NCI-H1105 (cell line): ENCODE data around the gene GAMT.

Experiments
- DNase-seq: peaks from one replicate; lab custom pipeline; 2025; lab: John Stamatoyannopoulos, UW

The GAMT gene

DNA sequence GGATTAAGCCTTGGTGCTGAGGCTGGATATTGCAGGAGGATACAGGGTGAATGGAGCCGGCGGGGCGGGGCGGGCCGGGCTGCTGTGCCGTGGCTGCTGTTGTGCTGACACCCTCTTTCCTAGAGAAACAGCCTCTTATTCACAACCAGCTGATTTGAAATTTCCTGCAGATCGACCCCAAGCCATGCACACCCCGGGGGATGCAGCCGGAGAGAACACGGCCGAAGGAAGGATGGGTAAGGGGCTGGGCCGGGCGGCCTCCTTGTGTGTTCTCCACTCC is 17.1 kb upstream of the GAMT start:
- DNase-seq, result no peak

DNA sequence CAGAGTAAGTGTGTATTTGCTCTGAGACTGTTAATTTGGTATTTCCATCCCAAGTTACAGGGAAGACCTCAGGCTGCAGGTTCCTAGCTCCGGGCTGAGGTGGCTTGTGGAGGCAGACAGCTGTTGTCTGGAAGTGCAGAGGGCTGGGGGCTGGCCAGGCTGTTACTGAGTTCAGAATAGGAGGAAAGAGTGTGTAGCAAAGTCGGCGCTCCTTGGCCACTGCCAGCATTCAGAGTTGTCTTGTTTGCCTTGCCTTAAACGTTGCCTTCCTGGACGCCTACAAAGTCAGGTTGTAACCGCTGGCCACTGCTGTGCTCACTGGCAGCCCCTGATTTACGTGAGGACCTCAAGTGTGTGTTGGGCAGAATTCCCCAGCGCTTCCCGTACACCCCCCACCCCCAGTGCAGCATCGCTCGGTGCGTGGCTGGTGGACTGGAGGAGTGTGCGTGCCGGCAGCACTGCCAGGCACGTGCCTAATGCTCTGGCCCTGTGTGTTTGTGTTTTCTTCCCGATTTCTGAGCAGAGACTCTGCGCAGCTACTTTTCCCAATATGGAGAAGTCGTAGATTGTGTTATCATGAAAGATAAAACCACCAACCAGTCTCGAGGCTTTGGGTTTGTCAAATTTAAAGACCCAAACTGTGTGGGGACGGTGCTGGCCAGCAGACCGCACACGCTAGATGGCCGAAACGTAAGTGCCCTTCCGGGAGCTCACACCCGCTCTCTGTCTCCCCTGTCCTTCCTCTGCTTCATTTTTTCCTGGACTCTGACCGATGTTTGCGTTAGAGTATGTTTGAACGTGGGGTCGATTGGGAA is 16.5 kb upstream of the GAMT start:
- no peak for DNase-seq

GRCh38 chr19:1417145-1417544 is 15.8 kb upstream of the GAMT start:
- DNase-seq, result no peak

DNA sequence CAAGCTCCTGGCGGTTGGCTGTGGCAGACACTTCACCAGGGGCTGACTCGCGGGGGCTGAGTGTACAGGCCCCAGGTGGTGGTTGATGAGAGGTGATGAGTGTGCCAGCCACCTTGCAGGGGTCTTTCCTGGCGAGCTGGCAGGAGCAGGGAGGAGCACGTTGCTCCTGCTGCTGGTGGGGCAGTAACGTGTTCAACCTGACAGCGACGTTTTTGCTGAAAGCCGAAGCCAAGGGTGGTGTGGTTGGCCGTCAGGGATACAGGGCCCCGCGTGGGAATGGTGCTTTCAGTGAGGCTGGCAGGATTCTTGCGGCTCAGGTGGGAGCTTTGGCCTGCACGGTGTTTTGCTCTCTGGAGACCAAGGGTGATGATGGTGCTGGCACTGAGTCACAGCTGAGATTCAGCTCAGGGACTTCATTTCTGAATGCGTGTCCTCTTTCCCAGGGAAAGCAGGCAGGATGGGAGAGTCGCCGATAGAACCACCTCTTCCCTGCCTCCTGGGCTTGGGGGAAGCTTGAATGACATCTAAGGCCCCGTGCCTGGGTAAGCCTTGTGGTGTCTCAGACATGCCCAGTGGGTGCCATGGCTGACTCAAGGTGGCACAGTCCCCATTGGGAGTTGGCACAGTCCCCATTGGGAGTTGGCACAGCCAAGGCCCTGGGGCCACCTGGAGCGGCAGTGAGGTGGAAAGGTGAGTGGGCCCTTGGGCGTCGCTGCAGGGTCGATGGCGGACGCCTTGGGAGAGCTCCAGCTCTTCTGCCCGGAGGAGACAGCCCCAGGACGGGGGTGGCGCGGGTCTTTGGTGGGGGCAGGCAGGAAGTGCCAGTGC is 14.9 kb upstream of the GAMT start:
- DNase-seq, result no peak

DNA sequence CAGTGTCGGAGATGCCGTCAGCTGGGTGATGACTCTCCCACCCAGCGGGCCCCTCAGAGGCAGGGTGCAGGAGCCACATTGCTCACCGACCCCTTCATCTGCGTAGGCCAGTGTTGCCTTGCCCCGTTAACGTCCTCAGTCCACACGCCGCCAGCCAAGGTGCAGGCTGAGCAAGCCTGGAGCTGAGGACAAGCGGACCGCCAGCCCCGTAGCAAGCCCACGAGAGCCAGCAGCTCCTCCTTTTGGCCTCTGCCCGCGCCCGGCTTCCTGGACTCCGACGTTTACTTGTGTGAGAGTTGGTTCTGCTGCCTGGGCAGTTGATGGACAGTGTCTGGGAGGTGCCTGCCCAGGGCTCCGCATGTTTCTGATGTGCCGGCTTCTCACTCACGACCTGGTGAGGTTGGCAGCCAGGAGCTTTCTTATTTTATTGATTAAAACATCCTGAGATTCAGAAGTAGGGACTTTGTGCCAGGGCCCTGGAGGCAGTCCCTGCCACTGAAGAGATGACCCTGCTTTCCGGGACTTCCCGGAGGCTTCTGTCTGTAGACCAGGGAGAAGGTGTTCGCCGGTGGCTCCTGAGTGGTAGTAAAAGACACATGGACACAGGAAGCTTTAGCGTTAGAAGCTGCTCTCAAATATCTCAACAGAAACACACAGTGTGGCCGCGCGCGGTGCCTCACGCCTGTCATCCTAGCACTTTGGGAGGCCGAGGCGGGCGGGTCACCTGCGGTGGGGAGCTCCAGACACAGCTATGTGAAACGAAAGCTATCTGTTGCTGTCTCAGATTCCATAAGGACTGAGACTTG is 11.9 kb upstream of the GAMT start:
- no peak for DNase-seq

- DNase-seq, result no peak
Measured at GRCh38 chr19:1412323-1412923, 11.1 kb upstream of the GAMT start.

- no peak for DNase-seq
Measured at GRCh38 chr19:1411255-1412191, 10.2 kb upstream of the GAMT start.

DNA sequence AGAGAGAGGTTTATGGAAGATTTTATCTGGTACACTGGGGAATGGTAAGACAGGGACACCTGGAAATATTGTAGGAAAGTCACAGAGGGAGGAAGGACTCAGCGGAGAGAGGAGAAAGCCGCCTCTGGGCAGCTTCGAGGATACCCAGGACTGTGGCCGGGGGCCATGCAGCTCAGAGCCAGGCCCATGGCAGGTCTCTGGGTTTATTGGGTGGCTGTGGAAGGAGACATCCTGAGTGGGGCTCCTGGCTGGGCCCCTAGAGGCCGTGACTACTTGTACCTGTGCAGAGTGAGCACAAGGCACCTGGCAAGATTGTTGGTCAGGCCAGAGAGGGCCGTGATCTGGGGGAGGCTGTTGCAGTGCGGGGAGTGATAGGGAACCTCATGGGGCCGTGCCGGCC is 9.4 kb upstream of the GAMT start:
- no peak for DNase-seq

DNA sequence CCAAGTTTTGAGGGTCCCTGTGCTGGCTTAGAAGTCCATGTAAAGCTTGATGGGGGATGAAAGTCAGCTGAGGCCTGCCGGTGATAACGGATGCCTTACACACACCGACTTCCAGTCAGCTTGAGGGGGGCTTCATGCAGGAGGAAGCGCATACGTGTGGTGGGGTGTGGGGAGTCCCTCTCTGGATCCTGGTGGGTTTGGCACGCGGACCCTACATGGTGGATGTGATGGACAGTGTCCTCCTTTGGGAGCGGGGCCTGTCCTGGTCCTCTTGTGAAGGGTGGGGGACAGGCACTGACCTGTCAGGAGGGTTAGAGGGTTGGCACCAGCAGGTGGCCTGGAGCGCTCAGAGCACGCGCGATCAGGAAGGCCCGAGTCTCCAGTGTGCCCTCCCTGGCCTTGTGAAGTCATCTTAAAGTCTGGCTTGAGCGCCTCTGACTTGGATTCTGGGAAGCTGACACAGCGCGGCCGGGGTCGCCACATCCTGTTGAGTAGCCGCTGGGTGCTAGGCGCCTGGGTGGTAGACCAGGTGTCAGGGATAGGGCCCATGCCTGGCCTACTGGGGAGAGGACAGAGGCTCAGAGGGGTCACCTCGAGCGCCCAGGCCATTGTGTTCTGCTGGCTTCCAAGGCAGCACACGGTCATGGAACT is 8.9 kb upstream of the GAMT start:
- no peak for DNase-seq

DNA sequence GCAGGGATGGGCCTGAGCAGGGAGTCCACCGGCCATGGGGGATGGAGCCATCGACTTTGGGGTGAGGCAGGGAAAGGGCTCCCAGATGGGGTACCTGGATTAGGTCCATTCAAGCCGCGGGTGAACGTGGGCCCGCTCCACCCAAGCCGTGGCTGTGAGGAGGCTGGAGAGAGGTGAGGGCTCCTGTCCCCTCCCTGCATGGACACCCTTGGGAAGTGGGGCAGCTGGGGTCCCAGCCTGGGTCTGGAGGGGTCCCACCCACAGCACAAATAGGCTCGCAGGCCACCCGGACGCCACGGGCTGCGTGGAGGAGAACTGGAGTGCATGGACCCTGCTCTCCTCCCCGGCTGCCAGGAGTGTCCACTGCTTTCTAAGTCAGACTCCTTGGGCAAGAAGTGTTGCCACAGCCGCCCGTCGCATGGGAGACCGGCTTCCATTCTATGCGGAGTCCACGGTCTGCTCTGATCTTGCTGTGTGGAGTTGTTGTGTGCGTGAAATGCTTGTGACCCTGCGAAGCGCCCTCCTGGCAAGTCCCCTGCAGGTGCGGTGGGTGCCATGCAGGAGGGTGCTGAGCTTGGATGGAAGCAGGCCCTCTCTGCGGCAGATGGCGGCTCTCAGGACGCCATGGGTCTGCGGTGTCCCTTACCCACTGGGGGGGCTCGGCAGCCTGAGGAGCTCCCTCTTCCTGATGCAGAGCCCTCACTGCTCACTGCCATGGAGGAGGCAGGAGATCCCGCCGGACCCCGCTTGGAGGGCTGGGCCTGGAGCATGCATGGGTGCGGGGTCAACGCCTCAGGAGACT is 8.1 kb upstream of the GAMT start:
- no peak for DNase-seq

DNA sequence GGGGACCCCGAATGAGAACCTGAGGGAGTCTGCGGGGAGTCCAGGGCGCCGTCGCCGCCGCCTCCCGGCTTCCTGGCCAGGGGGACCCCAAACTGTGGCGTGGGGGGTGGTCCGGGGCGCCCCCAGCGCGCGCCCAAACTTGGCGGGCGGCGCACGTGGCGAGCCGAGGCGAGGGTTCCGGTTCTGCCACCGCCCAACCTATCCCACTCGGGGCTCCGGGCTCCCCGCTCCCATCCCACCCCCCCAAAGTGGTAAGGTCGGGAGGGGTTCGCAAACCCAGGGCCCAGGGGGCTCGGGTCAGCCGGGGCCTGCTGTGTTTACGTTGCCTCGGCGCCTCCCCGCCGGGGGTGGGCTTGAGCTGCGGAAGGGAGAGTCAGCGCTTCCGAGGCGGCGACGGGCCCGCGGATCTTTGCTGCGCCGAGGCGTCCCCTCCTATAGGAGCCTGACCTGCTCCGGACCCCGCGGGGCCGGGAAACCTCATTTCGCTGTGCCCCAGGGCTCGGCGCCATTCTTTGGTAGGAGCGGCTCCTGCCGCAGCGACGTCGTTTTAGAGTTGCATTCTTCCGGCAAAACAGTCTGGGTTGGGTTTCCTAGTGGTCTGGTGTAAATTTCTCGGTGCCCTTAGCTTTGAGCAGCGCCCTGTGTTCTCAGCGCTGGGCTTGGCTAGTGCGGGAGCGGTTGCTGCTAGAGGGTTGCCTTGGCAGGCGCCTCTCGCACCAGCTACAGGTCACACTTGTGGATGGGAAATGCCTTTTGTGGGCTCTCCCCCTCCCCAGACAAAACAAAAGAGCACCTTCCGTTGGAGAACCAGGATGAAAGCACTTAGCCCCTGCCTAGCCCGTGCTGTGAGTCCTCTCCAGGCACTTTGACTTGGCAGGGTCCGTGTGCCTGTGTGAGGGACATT is 7.2 kb upstream of the GAMT start:
- no peak for DNase-seq

GRCh38 chr19:1407528-1408299 is 6.4 kb upstream of the GAMT start, which contains the start of gene DAZAP1:
DAZAP1 (plus strand) TSS chr19:1407586; CDS start chr19:1407774, 188 bp downstream.
- no peak for DNase-seq

DNA sequence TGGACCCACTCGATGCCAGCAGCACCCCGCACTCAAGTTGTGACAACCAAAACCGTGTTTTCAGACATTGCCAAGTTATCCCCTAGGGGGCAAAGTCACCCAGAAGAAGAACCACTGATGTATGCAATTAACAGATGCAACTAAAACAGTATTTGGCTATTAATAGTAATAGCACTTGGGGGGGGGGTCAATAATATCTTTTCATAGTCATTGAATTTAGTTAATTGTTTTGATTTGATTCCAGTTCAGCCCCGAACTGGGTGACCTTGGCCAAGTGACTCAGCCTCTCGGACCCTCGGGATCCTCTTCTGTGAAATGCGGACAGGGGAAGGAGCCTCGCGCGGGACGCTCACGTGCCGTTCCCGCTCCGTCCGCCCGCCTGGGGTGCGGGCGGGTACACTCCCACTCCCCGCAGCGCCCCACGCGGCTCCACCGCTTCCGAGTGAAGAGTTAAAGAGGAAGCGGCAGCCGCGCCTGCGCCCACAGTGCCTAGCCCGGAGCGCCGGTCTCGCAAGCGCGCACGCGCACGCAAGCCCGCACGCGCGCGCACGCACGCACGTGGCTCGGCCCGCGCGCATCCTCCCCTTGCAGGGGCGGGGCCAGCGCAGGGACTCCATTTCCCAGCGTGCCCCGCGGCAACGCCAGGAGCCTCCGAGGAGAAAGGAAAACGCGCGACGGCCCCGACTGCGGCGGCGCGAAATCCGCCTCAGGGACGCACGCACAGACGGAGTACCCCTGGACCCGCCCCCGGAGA is 5.6 kb upstream of the GAMT start:
- DNase-seq, result peak; percentile 98

- DNase-seq, result no peak
Measured at GRCh38 chr19:1402411-1403070, 1.2 kb upstream of the GAMT start.

- DNase-seq, result no peak
Measured at GRCh38 chr19:1401889-1402217, 511 bp upstream of the GAMT start.

GRCh38 chr19:1400281-1401137 is 833 bp downstream of the GAMT start:
- DNase-seq, result no peak
